CD4-positive, alpha-beta T cell treated with Interleukin-6 at 100 ng/mL for 8 hours (primary cell): Measurements from ENCODE around the gene CTIF.

Experiments used
- DNase-seq: peaks from one replicate; pipeline ENCODE4 v3.0.0-alpha.2; 2020; ENCODE audit warnings: mixed read lengths, low spot score

The CTIF gene

GRCh38 chr18:48886520-48887293 is 347.9 kb downstream of the CTIF start:
- no peak for DNase-seq

- DNase-seq: no peak
Measured at GRCh38 chr18:48887294-48887904, 348.6 kb downstream of the CTIF start.

GRCh38 chr18:48887905-48888772 is 349.3 kb downstream of the CTIF start:
- DNase-seq: no peak

GRCh38 chr18:48888773-48889080 is 349.9 kb downstream of the CTIF start:
- no peak for DNase-seq

- no peak for DNase-seq
Measured at GRCh38 chr18:48889115-48889941, 350.5 kb downstream of the CTIF start.

- DNase-seq: no peak
Measured at GRCh38 chr18:48889981-48890762, 351.3 kb downstream of the CTIF start.

- DNase-seq: no peak
Measured at GRCh38 chr18:48891721-48892120, 352.9 kb downstream of the CTIF start.

GRCh38 chr18:48892146-48892855 is 353.5 kb downstream of the CTIF start:
- no peak for DNase-seq

- DNase-seq: no peak
Measured at GRCh38 chr18:48893061-48893607, 354.3 kb downstream of the CTIF start.

GRCh38 chr18:48893608-48894600 is 355.1 kb downstream of the CTIF start:
- DNase-seq: no peak

- DNase-seq: no peak
Measured at GRCh38 chr18:48894799-48895346, 356.0 kb downstream of the CTIF start.

GRCh38 chr18:48896326-48896874 is 357.6 kb downstream of the CTIF start:
- DNase-seq: no peak

GRCh38 chr18:48896875-48897511 is 358.2 kb downstream of the CTIF start:
- no peak for DNase-seq

- no peak for DNase-seq
Measured at GRCh38 chr18:48897531-48897930, 358.7 kb downstream of the CTIF start.

GRCh38 chr18:48898521-48898920 is 359.7 kb downstream of the CTIF start:
- no peak for DNase-seq

GRCh38 chr18:48899558-48900174 is 360.8 kb downstream of the CTIF start:
- DNase-seq: no peak

- DNase-seq: no peak
Measured at GRCh38 chr18:48900469-48900868, 361.6 kb downstream of the CTIF start.
